B cell (primary cell): ENCODE results near the gene NTRK2. TPM values are rescaled to one million over a fixed set of nuclear protein-coding genes. Genes with fewer than 3 reads are reported as not detected.

ENCODE experiments used
- ATAC-seq: fragments of 200-7000 bp; cut with Tn5 transposase; one replicate; pipeline ENCODE4 v1.10.0; 2021; ENCODE audit warnings: low read depth, mild to moderate bottlenecking, moderate number of reproducible peaks, moderate library complexity
- CTCF ChIA-PET: fragments of 350-600 bp; sonication (Branson Sonifier 250); formaldehyde crosslinking; loops from one replicate; lab custom pipeline; 2021; ENCODE audit warnings: antibody characterized with exemption, inconsistent platforms; lab: Charles Lee
- POLR2A ChIA-PET: fragments of 350-600 bp; sonication (Branson Sonifier 250); formaldehyde crosslinking; loops from one replicate; lab custom pipeline; 2021; ENCODE audit warnings: antibody characterized with exemption; lab: Charles Lee
- DNase-seq: peaks from one replicate; pipeline ENCODE4 v3.0.0; 2013
- H2AFZ ChIP-seq: 2 replicates; pipeline ENCODE4 v1.6.1; 2012; ENCODE audit warnings: mild to moderate bottlenecking, low read depth, low read length; ENCODE audit not compliant: insufficient read depth, poor library complexity, severe bottlenecking
- H3K27ac ChIP-seq, 2 donors: 1 replicate in 1 of 2; 2 replicates in 1 of 2; pipeline ENCODE4 v1.5.1; 2012 to 2013; ENCODE audit warnings: low read length in 2 of 2, mild to moderate bottlenecking in 2 of 2, moderate library complexity in 1 of 2
- H3K27me3 ChIP-seq, 4 experiments: fragments of 200-600 bp in 1 of 4; sonication (generic) in 1 of 4; replicated peaks in 1 of 4; 1 replicate in 2 of 4; 2 replicates in 2 of 4; pipeline versions ENCODE4 v1.6.1 to v1.7.0; 2013 to 2016; ENCODE audit warnings: low read length in 3 of 4, mild to moderate bottlenecking in 2 of 4, mixed read lengths in 1 of 4, moderate library complexity in 1 of 4; ENCODE audit not compliant: insufficient read depth in 4 of 4, control insufficient read depth in 3 of 4; ENCODE audit errors: control extremely low read depth in 1 of 4
- H3K36me3 ChIP-seq, 2 experiments: replicated peaks in 1 of 2; 1 replicate in 1 of 2; 2 replicates in 1 of 2; pipeline versions ENCODE4 v1.6.1 to v1.7.1; 2013; ENCODE audit warnings: low read length in 1 of 2; ENCODE audit not compliant: insufficient read depth in 2 of 2, control insufficient read depth in 1 of 2; ENCODE audit errors: control extremely low read depth in 1 of 2, extremely low read depth in 1 of 2
- H3K4me1 ChIP-seq, 2 donors: fragments of 200-600 bp in 1 of 2; sonication (generic) in 1 of 2; 1 replicate in 1 of 2; 2 replicates in 1 of 2; pipeline versions ENCODE4 v1.5.1 to v1.6.1; 2013 to 2017; ENCODE audit warnings: low read length in 2 of 2; ENCODE audit not compliant: control insufficient read depth in 2 of 2, insufficient read depth in 2 of 2
- H3K4me2 ChIP-seq: replicated peaks from 2 replicates; pipeline ENCODE3; 2012; ENCODE audit warnings: mild to moderate bottlenecking, low read depth, low read length; ENCODE audit not compliant: poor library complexity, severe bottlenecking
- H3K4me3 ChIP-seq, 5 experiments: fragments of 200-600 bp in 1 of 5; sonication (generic) in 1 of 5; 1 replicate in 3 of 5; 2 replicates in 2 of 5; pipeline versions ENCODE4 v1.5.1 to v1.7.0; 2011 to 2016; ENCODE audit warnings: low read length in 4 of 5, mild to moderate bottlenecking in 4 of 5, low read depth in 2 of 5, control low read depth in 1 of 5, moderate library complexity in 1 of 5; ENCODE audit not compliant: insufficient read depth in 1 of 5; ENCODE audit errors: control extremely low read depth in 1 of 5, extremely low read depth in 1 of 5
- H3K79me2 ChIP-seq: fragments of 200-600 bp; sonication (generic); one replicate; pipeline ENCODE4 v1.6.0; 2016; ENCODE audit warnings: low read length; ENCODE audit not compliant: control insufficient read depth, insufficient read depth
- H3K9ac ChIP-seq: fragments of 200-600 bp; sonication (generic); 2 replicates; pipeline ENCODE4 v1.6.1; 2017; ENCODE audit warnings: mild to moderate bottlenecking, low read length, moderate library complexity
- H3K9me3 ChIP-seq, 3 donors: one replicate each; pipeline versions ENCODE4 v1.6.1 to v1.7.1; 2013; ENCODE audit warnings: low read length in 2 of 3; ENCODE audit not compliant: control insufficient read depth in 2 of 3, insufficient read depth in 1 of 3; ENCODE audit errors: control extremely low read depth in 1 of 3
- H4K20me1 ChIP-seq: 2 replicates; pipeline ENCODE4 v1.6.0; 2012; ENCODE audit warnings: mild to moderate bottlenecking, low read length; ENCODE audit not compliant: insufficient read depth, control insufficient read depth, poor library complexity, severe bottlenecking
- H3K27ac Mint-ChIP-seq: one replicate; pipeline ENCODE4 v1.8.0; 2021; ENCODE audit warnings: mixed read lengths
- H3K27me3 Mint-ChIP-seq: one replicate; pipeline ENCODE4 v1.8.0; 2021; ENCODE audit warnings: mixed read lengths
- H3K4me1 Mint-ChIP-seq: one replicate; pipeline ENCODE4 v1.8.0; 2021; ENCODE audit warnings: mixed read lengths
- H3K4me3 Mint-ChIP-seq: one replicate; pipeline ENCODE4 v1.8.0; 2021; ENCODE audit warnings: mixed read lengths
- H3K9me3 Mint-ChIP-seq: one replicate; pipeline ENCODE4 v1.8.0; 2022; ENCODE audit warnings: mixed read lengths; ENCODE audit not compliant: insufficient read depth
- EZH2 ChIP-seq: IDR thresholded peaks from 2 replicates; pipeline ENCODE4 v1.6.1; 2012; ENCODE audit warnings: borderline replicate concordance, low read depth, mild to moderate bottlenecking, moderate library complexity, low read length; ENCODE audit not compliant: insufficient read depth, poor library complexity, severe bottlenecking
- WGBS: methylation state at CpG from one replicate; pipeline ENCODE4 v1.1.5; 2013; ENCODE audit warnings: missing lambda C conversion rate; ENCODE audit not compliant: insufficient coverage; 5-methylcytosine and 5-hydroxymethylcytosine counted together
- intact Hi-C: fragments of 100-400 bp; cut with micrococcal nuclease; formaldehyde crosslinking; loops from one replicate; pipeline ENCODE4 v1.10.0; 2022
- polyA plus RNA-seq: library from polyadenylated mRNA; depleted of rRNA; stranded (reverse); fragments of >200 nt; gene quantifications from 2 replicates; pipeline ENCODE4 v1.2.3, GENCODE V29; 2012
- total RNA-seq, 2 donors: library from RNA; stranded (reverse); fragments of 120-200 nt in 1 of 2; gene quantifications; 1 replicate in 1 of 2; 2 replicates in 1 of 2; pipeline versions ENCODE4 v1.2.3 to v1.2.4, GENCODE V29; 2013 to 2022
- TF ChIP-seq, protein P1 (sequence below): fragments of 200-600 bp; IDR thresholded peaks from one replicate; pipeline ENCODE4 v1.8.0; 2022; ENCODE audit warnings: antibody characterized with exemption, mild to moderate bottlenecking

The NTRK2 gene
- total and polyA plus RNA-seq, 2 donors (not counting 1 experiment from before 2014, with no cell fraction given) = 0.03 to 0.10 TPM

DNA sequence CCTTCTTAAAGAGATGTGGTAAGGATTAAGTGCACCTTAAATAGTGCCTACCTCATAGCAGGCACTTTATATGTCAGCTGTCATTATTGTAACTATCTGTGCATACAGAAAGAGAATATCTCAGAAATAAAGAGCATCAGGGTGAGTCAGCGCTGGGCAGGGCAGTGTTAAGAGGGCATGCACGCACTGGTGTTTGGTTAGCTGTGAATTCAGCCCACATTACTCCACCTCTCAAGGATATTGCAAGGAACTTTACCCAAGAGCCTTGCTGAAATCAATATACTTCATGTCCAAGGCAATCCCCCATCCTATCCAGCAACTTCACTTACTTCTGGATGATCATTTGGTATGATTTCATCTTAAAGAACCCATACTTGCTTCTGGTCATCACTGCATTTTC, 300.9 kb downstream of the NTRK2 start:
- Mint-ChIP-seq H3K27ac (no peak overlapping the region), H3K9me3 (no peaks in the 10 kb centered on the region), H3K4me3 (no peak overlapping the region), H3K27me3 (peaks cover 18% of the 10 kb centered on the region), H3K4me1 (no peaks in the 10 kb centered on the region)
- Histone ChIP-seq H3K27ac (no peak overlapping the region), H3K9me3 (peaks cover 0 to 5% (median 0%) of the 10 kb centered on the region in 3 donors), H3K4me2 (no peak overlapping the region), H4K20me1 (no peaks in the 10 kb centered on the region), H2AFZ (no peak overlapping the region), H3K4me3 (no peak overlapping the region), H3K9ac (no peak overlapping the region), H3K27me3 (peaks cover 0 to 2% (median 0%) of the 10 kb centered on the region in 4 experiments), H3K4me1 (no peaks in the 10 kb centered on the region), H3K36me3 (no peaks in the 10 kb centered on the region), H3K79me2 (no peaks in the 10 kb centered on the region)
- DNase-seq (no peak), ATAC-seq (no peak)
- no peak for TF ChIP-seq EZH2
- TF ChIP-seq, protein P1, sequence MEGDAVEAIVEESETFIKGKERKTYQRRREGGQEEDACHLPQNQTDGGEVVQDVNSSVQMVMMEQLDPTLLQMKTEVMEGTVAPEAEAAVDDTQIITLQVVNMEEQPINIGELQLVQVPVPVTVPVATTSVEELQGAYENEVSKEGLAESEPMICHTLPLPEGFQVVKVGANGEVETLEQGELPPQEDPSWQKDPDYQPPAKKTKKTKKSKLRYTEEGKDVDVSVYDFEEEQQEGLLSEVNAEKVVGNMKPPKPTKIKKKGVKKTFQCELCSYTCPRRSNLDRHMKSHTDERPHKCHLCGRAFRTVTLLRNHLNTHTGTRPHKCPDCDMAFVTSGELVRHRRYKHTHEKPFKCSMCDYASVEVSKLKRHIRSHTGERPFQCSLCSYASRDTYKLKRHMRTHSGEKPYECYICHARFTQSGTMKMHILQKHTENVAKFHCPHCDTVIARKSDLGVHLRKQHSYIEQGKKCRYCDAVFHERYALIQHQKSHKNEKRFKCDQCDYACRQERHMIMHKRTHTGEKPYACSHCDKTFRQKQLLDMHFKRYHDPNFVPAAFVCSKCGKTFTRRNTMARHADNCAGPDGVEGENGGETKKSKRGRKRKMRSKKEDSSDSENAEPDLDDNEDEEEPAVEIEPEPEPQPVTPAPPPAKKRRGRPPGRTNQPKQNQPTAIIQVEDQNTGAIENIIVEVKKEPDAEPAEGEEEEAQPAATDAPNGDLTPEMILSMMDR = no peak
- CTCF ChIA-PET = no interaction called here
- 80% methylated on average over 1 of the region's 2 CpGs for WGBS
- POLR2A ChIA-PET = no interaction called here
- intact Hi-C loops = no loop called here

DNA sequence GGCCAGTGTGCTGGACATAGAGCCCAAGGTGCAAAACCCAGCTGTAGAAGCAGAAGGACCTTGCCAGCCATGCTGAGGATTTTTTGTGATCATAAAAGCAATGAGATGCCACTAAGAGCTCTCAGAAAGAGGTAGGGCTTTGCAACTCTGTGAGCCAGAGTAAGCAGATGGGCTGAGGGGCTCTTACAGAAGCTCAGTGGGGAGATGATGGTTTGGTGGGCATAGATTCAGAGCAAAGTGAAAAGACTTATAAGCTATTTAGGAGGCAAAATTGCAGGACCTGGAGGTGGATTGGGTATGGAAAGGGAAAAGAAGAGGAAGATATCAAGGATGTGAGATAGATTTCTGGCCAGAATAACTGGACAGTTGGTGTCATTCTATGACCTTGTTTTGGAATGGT, 302.0 kb downstream of the NTRK2 start:
- Histone ChIP-seq H3K79me2 (no peaks in the 10 kb centered on the region), H2AFZ (no peak overlapping the region), H3K27ac (no peak overlapping the region), H3K9ac (no peak overlapping the region), H3K4me3 (no peak overlapping the region), H3K36me3 (no peaks in the 10 kb centered on the region), H4K20me1 (no peaks in the 10 kb centered on the region), H3K27me3 (peaks cover 0 to 2% (median 0%) of the 10 kb centered on the region in 4 experiments), H3K9me3 (peaks cover 0 to 5% (median 0%) of the 10 kb centered on the region in 3 donors), H3K4me1 (no peaks in the 10 kb centered on the region), H3K4me2 (no peak overlapping the region)
- peaks cover 18% of the 10 kb centered on the region for H3K27me3 Mint-ChIP-seq
- POLR2A ChIA-PET = no interaction called here
- ATAC-seq (no peak), DNase-seq (no peak)
- no peaks in the 10 kb centered on the region for H3K9me3 Mint-ChIP-seq
- no peaks in the 10 kb centered on the region for H3K4me1 Mint-ChIP-seq
- CTCF ChIA-PET = no interaction called here
- intact Hi-C loops = no loop called here
- TF ChIP-seq EZH2 = no peak
- TF ChIP-seq, protein P1 = no peak
- H3K4me3 Mint-ChIP-seq = no peak overlapping the region
- no peak overlapping the region for H3K27ac Mint-ChIP-seq
